PFSK-1 (cell line): ENCODE measurements around the gene CYB5D1.

Experiments
- FOXP2 ChIP-seq: optimal IDR thresholded peaks from 2 replicates; pipeline ENCODE3; 2011; ENCODE audit warnings: borderline replicate concordance, control low read depth, inconsistent platforms; ENCODE audit not compliant: insufficient read depth; ENCODE audit errors: extremely low read length, extremely low read depth
- POLR2AphosphoS5 ChIP-seq: IDR thresholded peaks from 2 replicates; pipeline ENCODE4 v1.6.1; 2012; ENCODE audit warnings: low read depth, mild to moderate bottlenecking, control low read depth, low read length, moderate library complexity
- TAF1 ChIP-seq: IDR thresholded peaks from 2 replicates; pipeline ENCODE4 v1.6.1; 2012; ENCODE audit warnings: low read length, control low read depth, borderline replicate concordance; ENCODE audit not compliant: insufficient read depth
- TF ChIP-seq, protein P1 (sequence below), 2 experiments: IDR thresholded peaks; 2 replicates each; pipeline versions ENCODE4 v1.6.1 to v1.8.0; 2011 to 2012; ENCODE audit warnings: low read depth in 2 of 2, low read length in 2 of 2, control low read depth in 1 of 2, inconsistent platforms in 1 of 2, mild to moderate bottlenecking in 1 of 2, moderate library complexity in 1 of 2; ENCODE audit not compliant: insufficient read depth in 1 of 2

DNA sequence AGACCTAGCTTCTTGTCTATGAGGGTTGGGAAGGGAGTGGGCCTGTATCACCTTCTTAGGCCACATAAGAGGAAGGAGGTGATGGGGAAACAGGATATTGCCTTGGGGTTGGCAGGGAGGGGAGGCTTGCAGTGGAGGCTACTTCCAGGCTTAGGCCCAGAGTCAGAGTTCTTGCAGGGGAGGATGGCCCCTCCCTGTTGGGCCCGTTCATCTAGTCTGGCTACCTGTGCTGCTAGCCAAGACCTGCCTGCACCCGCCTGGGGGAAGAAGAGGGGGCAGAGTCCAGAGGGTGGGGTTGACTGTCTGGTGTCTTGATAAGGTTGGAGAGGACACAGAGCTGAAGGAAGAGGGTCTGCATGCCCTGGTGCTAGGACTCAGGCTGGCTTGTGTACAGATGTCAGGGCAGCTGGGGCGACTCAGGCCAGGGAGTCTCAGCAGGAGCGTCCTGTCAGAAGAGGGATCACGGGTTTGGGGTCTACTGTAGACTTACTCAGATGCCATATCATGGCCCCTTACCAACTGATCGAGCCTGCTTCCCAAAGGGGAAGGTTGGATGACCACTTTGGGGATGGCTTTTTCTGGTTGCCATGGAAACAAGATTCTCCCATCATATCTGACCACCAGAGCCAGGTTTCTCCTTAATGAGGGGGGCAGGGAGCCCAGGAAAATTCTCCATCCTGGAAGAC lies 18.5 kb upstream of the CYB5D1 start:
- no peak for TF ChIP-seq FOXP2
- TF ChIP-seq POLR2AphosphoS5, result no peak
- TF ChIP-seq TAF1, result no peak
- TF ChIP-seq, protein P1, sequence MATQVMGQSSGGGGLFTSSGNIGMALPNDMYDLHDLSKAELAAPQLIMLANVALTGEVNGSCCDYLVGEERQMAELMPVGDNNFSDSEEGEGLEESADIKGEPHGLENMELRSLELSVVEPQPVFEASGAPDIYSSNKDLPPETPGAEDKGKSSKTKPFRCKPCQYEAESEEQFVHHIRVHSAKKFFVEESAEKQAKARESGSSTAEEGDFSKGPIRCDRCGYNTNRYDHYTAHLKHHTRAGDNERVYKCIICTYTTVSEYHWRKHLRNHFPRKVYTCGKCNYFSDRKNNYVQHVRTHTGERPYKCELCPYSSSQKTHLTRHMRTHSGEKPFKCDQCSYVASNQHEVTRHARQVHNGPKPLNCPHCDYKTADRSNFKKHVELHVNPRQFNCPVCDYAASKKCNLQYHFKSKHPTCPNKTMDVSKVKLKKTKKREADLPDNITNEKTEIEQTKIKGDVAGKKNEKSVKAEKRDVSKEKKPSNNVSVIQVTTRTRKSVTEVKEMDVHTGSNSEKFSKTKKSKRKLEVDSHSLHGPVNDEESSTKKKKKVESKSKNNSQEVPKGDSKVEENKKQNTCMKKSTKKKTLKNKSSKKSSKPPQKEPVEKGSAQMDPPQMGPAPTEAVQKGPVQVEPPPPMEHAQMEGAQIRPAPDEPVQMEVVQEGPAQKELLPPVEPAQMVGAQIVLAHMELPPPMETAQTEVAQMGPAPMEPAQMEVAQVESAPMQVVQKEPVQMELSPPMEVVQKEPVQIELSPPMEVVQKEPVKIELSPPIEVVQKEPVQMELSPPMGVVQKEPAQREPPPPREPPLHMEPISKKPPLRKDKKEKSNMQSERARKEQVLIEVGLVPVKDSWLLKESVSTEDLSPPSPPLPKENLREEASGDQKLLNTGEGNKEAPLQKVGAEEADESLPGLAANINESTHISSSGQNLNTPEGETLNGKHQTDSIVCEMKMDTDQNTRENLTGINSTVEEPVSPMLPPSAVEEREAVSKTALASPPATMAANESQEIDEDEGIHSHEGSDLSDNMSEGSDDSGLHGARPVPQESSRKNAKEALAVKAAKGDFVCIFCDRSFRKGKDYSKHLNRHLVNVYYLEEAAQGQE (IDR thresholded peaks at IDR 0.05; ENCODE audit: insufficient read depth in 1 of 2, low read depth in 2 of 2, low read length in 2 of 2), result no peak
